Activated CD8-positive, alpha-beta memory T cell treated with anti-CD3 and anti-CD28 coated beads, Interleukin-2, amount 50 U/mL, for 24 hours (primary cell): ENCODE data around the gene NDUFAF7.
"Not testable (repeated sequence)": the region's sequence is repeated elsewhere in the genome, so short reads cannot be mapped to it uniquely, and the experiment has no call there.

Source experiments
- DNase-seq: peaks from one replicate; pipeline ENCODE4 v3.0.0-alpha.2; 2020; ENCODE audit errors: extremely low read depth

The NDUFAF7 gene

GRCh38 chr2:37211939-37212338 lies 19.5 kb upstream of the NDUFAF7 start:
- no peak for DNase-seq

GRCh38 chr2:37215250-37215649 lies 16.2 kb upstream of the NDUFAF7 start:
- no peak for DNase-seq

GRCh38 chr2:37219046-37219445 lies 12.4 kb upstream of the NDUFAF7 start:
- no peak for DNase-seq

- DNase-seq: no peak
Measured at GRCh38 chr2:37223131-37223530, 8.3 kb upstream of the NDUFAF7 start.

GRCh38 chr2:37224063-37224462 lies 7.4 kb upstream of the NDUFAF7 start:
- DNase-seq: no peak

- not testable (repeated sequence) for DNase-seq
Measured at GRCh38 chr2:37225129-37225528, 6.3 kb upstream of the NDUFAF7 start.

- DNase-seq: no peak
Measured at GRCh38 chr2:37226863-37227262, 4.6 kb upstream of the NDUFAF7 start.

GRCh38 chr2:37228788-37229187 lies 2.7 kb upstream of the NDUFAF7 start:
- DNase-seq: no peak

GRCh38 chr2:37230581-37230980 lies 877 bp upstream of the NDUFAF7 start:
- DNase-seq: no peak

GRCh38 chr2:37232131-37232933 lies 874 bp downstream of the NDUFAF7 start:
- no peak for DNase-seq

- no peak for DNase-seq
Measured at GRCh38 chr2:37243435-37243834, 12.0 kb downstream of the NDUFAF7 start.

- DNase-seq: no peak
Measured at GRCh38 chr2:37244017-37244416, 12.6 kb downstream of the NDUFAF7 start.

GRCh38 chr2:37244755-37245154 lies 13.3 kb downstream of the NDUFAF7 start:
- no peak for DNase-seq

GRCh38 chr2:37246205-37246604 lies 14.7 kb downstream of the NDUFAF7 start:
- no peak for DNase-seq

- no peak for DNase-seq
Measured at GRCh38 chr2:37250869-37251740, 19.6 kb downstream of the NDUFAF7 start.

GRCh38 chr2:37262522-37262921 lies 31.1 kb downstream of the NDUFAF7 start:
- no peak for DNase-seq

- DNase-seq: no peak
Measured at GRCh38 chr2:37263839-37264238, 32.4 kb downstream of the NDUFAF7 start.

- no peak for DNase-seq
Measured at GRCh38 chr2:37267685-37268084, 36.2 kb downstream of the NDUFAF7 start.

GRCh38 chr2:37268111-37268510 lies 36.7 kb downstream of the NDUFAF7 start:
- DNase-seq: no peak

- no peak for DNase-seq
Measured at GRCh38 chr2:37271376-37272067, 40.1 kb downstream of the NDUFAF7 start.

GRCh38 chr2:37274359-37274965 lies 43.0 kb downstream of the NDUFAF7 start:
- DNase-seq: no peak

GRCh38 chr2:37276291-37276690 lies 44.8 kb downstream of the NDUFAF7 start:
- no peak for DNase-seq
